Activated CD8-positive, alpha-beta memory T cell treated with anti-CD3 and anti-CD28 coated beads, Interleukin-2, amount 50 U/mL, for 24 hours (primary cell): ENCODE results near the gene WDR70.
A peak's percentile ranks its signal among the peaks of the same experiment; 100 is the strongest.
"Not testable (repeated sequence)": the region's sequence is repeated elsewhere in the genome, so short reads cannot be mapped to it uniquely, and the experiment has no call there.

ENCODE experiments used
- DNase-seq: peaks from one replicate; pipeline ENCODE4 v3.0.0-alpha.2; 2020; ENCODE audit errors: extremely low read depth

Gene WDR70

GRCh38 chr5:37379100-37379628, at the start of gene WDR70:
Gene WDR70 (plus strand): TSS chr5:37379318. CDS start chr5:37379368, 50 bp downstream.
- peak; percentile 53 for DNase-seq

GRCh38 chr5:37334754-37335153, 44.4 kb upstream of the WDR70 start:
- not testable (repeated sequence) for DNase-seq

- DNase-seq: not testable (repeated sequence)
These were observed 36.4 kb upstream of the WDR70 start for GRCh38 chr5:37342741-37343140.

- no peak for DNase-seq
These were observed 24.0 kb upstream of the WDR70 start for GRCh38 chr5:37355161-37355560.

GRCh38 chr5:37370550-37370863, 8.6 kb upstream of the WDR70 start:
- DNase-seq: no peak

GRCh38 chr5:37370864-37371726, 8.0 kb upstream of the WDR70 start, which contains the start of gene NUP155:
Gene NUP155 (minus strand): TSS chr5:37371106. CDS start chr5:37370977, 129 bp downstream.
- DNase-seq: peak; percentile 79

- DNase-seq: no peak
These were observed 4.0 kb upstream of the WDR70 start for GRCh38 chr5:37375091-37375490.

GRCh38 chr5:37378066-37378465, 1.1 kb upstream of the WDR70 start:
- DNase-seq: not testable (repeated sequence)

- DNase-seq: no peak
These were observed 12.5 kb downstream of the WDR70 start for GRCh38 chr5:37391591-37391990.

- DNase-seq: no peak
These were observed 17.2 kb downstream of the WDR70 start for GRCh38 chr5:37396352-37396751.

- DNase-seq: no peak
These were observed 21.4 kb downstream of the WDR70 start for GRCh38 chr5:37400501-37400900.

- DNase-seq: no peak
These were observed 33.4 kb downstream of the WDR70 start for GRCh38 chr5:37412515-37412914.

- DNase-seq: not testable (repeated sequence)
These were observed 36.3 kb downstream of the WDR70 start for GRCh38 chr5:37415456-37415855.

GRCh38 chr5:37417347-37417746, 38.2 kb downstream of the WDR70 start:
- no peak for DNase-seq

- DNase-seq: no peak
These were observed 45.3 kb downstream of the WDR70 start for GRCh38 chr5:37424441-37424840.

- DNase-seq: no peak
These were observed 48.9 kb downstream of the WDR70 start for GRCh38 chr5:37428044-37428443.

- DNase-seq: no peak
These were observed 56.1 kb downstream of the WDR70 start for GRCh38 chr5:37435261-37435660.

- no peak for DNase-seq
These were observed 57.2 kb downstream of the WDR70 start for GRCh38 chr5:37436146-37436934.

- no peak for DNase-seq
These were observed 58.6 kb downstream of the WDR70 start for GRCh38 chr5:37437711-37438110.

- DNase-seq: not testable (repeated sequence)
These were observed 66.7 kb downstream of the WDR70 start for GRCh38 chr5:37445783-37446182.

GRCh38 chr5:37448941-37449340, 69.8 kb downstream of the WDR70 start:
- DNase-seq: no peak

GRCh38 chr5:37451991-37452390, 72.9 kb downstream of the WDR70 start:
- DNase-seq: not testable (repeated sequence)

GRCh38 chr5:37453252-37453651, 74.1 kb downstream of the WDR70 start:
- DNase-seq: not testable (repeated sequence)
